GM19351 (cell line): ENCODE measurements around the gene HS3ST5.
A peak's percentile ranks its signal among the peaks of the same experiment; 100 is the strongest.
"Not testable (repeated sequence)": the region's sequence is repeated elsewhere in the genome, so short reads cannot be mapped to it uniquely, and the experiment has no call there.

Experiments
- ATAC-seq: cut with Tn5 transposase; IDR thresholded peaks from one replicate; pipeline ENCODE4 v1.9.1; 2021; ENCODE audit warnings: mild to moderate bottlenecking, moderate library complexity; ENCODE audit not compliant: unreplicated experiment

The HS3ST5 gene

DNA sequence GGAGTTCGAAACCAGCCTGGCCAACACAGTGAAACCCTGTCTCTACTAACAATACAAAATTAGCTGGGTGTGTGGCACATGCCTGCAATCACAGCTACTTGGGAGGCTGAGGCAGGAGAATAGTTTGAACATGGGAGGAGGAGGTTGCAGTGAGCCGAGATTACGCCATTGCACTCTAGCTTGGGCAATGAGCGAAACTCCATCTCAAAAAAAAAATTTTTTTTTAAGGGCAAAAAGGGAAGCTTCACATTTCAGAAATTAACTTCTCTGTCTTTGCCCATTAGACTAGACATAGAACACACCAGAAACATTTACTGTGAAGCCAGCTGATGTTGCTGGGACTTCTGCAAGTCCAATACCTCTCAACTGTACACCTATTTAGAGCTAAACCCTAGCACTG lies 281.1 kb downstream of the HS3ST5 start:
- ATAC-seq, result no peak

DNA sequence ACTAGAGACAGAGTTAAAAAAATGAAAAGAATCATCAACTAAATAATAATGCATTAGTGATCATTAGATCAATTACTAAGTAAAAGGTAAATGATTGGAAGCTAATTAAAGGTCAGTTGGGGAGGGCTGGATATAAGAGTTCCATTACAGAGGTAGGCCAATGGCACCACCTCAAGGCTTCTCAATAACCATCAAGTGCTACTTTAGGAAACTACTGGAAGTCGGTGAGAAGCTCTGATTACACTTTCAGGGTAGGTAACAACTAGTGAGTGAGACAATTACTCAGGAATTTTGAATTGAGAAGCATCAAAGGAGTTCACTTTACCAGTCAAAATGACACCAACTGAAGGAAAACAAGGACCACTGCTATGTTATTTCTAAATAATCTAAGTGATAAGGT lies 281.7 kb downstream of the HS3ST5 start:
- no peak for ATAC-seq

DNA sequence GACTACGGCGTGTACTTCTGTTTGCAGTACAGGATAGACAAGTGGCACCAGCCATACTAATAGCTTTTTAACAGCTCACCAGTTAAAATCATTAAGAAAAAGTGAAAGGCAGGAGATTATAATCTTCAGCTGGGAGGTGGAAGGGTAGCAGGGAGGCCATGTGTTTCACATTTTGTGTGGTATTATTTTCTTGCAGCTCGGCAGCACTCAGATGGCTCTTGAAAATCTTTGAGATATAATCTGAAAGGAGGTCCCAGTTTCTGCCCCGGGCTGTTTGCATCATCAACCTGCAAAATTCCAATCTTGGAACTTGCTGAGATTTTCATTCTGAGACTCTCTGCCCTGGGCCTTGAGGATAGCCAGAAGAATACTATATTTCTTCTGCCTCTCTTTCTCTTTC lies 284.4 kb downstream of the HS3ST5 start:
- no peak for ATAC-seq

DNA sequence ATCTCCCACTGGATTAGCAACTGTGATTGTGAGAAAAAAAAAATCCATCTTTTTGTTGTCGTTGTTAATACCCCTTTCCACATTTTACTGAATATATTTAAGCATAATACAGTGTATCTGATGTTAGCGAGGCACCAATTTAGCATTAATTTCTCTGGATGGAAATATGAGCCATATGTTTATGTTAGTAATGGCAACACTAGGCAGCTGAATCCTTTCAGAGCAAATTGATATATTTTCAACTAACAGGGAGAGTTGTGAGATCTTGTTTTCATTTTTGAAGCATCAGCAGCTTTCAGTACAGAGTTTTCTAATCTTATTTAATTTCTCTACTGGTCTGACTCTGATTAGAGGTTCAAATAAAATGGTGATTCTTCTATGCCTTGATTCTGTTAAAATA lies 287.1 kb downstream of the HS3ST5 start:
- no peak for ATAC-seq

DNA sequence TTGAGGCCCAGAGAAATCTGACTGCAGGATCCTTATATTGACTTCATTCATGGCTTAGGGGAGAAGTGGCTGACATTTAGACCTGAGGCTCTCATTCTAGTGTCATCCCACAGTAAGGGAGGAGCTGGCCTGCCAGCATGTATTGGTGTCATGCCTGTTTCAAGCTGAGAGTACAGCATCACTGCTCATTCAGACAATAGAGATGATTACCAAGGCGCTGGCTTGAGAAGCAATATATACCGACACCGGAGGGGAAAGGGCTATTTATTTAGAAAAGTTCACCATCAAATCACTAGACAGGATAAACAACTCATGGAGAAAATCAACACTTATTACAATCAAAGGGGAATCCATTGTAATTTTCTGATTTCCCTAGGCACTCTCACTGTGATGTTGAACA lies 287.5 kb downstream of the HS3ST5 start:
- ATAC-seq, result no peak

DNA sequence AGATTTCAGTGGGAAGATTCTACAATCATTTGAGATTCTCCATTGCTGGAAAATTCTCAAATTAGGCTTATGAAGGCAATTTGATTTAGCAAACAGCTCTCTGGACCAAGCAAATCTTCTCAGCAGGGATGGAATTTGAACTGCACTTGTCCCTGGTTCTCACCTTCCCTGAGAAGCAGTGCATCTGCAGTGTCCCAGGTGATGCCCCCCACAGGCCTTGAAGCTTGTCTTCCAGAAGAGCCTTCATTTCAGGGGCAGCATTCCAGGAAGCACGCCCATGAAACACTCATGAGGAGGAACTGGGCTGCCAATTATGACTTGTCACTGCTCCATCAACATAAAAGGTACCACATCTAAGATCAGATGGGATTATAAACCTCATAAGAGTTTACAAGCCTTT lies 289.0 kb downstream of the HS3ST5 start:
- no peak for ATAC-seq

DNA sequence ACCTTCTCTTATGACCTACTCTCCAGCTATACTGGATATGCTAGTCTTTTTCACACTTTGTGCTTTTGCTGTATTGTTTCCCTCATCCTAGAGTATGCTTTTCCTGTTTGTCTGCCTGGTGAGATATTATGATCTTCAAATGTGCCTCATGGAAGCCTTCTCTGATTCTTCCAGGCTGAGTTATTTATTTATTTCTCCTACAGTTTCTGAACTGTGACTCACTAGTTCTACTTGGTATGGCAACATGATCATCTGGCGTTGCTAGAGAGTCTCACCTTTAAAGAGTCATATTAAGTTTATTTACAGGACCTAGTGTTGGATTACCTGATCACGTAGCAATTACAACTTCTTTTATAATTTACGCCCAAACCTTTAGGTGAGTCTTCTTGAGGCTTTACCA lies 290.7 kb downstream of the HS3ST5 start:
- no peak for ATAC-seq

DNA sequence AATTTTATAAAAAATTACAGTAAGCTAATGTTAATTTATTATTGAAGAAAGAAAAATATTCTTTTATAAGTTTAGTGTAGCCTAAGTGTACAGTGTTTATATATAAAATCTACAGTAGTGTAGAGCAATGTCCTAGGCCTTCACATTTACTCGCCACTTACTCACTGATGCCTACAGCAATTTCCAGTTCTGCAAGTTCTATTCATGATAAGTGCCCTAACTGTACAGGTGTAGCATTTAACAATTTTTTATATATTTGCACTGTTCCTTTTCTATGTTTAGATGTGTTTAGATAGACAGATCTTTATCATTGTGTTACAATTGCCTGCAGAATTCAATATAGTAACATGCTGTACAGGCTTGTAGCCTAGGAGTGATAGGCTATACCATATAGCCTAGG lies 291.8 kb downstream of the HS3ST5 start:
- ATAC-seq, result no peak

DNA sequence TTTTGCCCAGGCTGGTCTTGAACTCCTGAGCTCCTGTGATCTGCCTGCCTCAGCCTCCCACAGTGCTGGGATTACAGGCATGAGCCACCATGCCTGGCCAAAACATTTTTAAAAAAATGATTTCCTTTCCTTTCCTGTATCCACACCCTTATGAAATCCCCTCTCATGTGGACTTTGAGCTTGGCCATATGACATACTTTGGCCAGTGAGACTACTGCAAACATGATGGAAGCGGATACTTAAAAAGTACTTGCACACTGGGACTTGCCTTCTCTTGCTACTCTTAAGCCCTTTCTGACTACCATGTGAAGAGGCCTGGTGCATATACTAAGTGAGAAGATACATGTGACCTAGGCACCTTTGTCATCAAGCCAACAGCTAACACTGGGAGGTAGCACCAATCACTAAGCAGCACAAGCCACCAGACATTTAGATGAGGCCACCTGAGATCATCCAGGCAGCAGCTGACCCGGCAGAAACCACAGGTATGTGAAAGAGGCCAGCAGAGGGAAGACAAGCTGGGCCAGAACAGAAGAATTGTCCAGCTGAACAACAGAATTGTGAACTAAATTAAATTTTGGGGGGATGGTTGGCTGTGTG lies 293.4 kb downstream of the HS3ST5 start:
- no peak for ATAC-seq

DNA sequence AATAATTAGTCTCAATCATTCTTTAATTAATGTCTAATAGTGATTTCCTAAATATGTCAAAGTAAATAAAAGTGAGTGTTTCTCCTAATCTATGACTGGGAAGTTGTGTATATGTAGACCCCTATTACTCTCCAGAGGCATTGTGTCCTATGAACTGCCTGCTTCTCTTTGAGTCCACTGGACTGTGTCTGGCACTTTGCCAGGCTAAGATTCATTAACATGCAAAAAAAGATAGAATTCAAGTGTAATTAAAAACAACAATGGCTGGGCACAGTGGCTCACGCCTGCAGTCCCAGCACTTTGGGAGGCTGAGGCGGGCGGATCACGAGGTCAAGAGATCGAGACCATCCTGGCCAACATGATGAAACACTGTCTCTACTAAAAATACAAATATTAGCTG lies 298.3 kb downstream of the HS3ST5 start:
- ATAC-seq, result not testable (repeated sequence)

DNA sequence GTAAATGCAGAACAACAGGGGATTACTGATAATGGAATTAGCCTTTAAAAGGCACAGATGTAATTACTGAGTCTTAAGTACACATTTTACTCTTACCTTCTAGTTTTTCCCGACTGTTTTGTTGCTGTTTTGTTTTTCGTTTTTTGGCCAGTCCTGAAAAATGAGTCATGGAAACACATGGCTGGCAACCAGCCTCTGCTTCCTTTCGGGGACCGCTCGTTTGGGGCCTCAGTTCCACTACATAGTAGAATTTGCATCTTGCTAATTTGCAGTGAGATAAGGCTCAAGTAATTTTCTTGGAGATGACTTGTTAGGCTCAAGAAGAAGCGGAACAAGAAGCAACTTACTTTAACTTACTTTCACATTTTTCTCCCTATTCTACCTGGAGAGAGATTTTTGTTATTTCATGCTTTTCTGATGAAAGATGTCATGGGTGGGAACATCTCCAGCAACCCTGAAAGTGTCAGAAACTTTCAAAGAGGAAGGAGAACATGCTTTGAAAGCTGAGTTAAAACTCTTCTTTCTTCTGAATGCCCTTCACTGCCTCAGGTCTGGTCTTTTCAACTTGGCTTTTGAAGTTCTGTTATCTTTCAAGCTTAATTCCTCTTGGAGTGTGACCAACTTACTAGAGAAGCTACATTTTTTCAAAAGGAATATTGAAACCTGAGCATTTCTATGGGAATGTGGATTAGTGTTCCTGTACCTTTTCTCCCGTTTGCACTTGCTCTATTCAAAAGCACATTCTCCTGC lies 300.4 kb downstream of the HS3ST5 start:
- peak; percentile 75 for ATAC-seq

DNA sequence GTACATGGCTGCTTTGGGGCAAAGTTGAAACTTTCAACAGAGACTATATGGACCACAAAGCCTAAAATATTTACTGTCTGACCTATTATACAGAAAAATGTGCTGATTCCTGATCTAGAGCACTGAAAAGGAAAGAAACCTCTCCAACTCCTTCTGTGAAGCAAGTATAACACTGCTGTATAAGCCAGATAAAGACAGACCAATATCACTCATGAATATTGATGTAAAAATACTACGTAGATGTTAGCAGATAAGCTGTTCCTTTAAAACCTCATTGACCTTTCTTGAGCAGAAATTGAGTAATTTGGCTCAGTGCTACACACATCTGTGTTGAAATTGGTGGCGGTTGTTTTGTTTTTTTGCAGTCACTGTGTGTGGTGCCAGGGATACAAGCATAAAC lies 302.0 kb downstream of the HS3ST5 start:
- no peak for ATAC-seq

DNA sequence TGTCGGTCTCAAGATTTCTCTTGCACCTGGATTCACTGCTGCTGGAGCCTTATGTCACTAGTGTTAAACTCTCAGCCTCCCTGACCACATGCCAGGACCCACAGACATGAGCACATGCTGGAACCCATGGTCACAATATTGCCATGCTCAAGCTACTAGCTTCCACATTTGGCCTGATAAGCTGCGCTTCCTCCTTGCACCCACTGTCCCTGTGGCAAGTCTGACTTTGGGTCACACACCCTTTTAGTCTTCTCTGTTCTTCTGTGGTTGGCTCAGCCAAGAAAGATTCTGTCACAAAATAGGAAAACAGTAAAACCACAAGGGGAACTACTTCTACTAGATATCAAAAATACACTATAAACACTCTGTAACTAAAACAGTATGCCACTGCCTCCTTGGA lies 303.0 kb downstream of the HS3ST5 start:
- ATAC-seq, result no peak

DNA sequence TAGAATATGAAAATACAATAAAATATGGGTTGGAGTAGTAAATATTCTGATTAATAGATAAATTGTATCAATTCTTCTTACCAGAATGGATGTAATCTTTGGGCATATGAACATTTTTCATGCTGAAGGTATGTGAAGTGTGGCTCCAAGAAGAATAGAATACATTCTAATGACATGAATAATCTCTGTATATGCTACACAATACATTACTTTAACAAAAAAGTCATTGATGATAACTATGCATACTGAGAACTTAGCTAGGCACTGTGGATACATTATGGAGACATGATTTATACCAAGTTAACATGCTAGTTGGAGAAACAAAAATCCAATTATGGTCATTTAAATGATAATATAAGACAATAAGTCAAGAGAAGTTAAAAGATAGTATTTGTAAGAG lies 309.2 kb downstream of the HS3ST5 start:
- ATAC-seq, result no peak

DNA sequence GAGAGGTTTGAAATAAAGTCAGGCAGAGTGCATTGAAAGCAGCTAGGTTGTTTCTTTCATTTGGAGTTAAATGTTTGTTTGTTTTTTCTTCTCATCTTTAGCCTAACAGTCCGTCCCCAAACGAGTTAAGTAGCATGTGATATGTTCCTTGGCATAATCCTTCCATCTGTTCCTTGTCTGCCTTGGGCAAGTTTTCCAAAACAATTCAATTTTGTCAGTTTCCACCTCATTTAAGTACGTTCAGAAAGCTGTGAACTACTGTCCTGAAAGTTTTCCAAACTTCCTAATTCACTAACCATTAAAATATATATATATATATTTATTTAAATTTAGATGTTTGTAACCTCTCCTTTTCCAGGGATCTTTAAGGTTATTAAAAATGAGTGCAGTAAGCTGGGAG lies 310.1 kb downstream of the HS3ST5 start:
- no peak for ATAC-seq

DNA sequence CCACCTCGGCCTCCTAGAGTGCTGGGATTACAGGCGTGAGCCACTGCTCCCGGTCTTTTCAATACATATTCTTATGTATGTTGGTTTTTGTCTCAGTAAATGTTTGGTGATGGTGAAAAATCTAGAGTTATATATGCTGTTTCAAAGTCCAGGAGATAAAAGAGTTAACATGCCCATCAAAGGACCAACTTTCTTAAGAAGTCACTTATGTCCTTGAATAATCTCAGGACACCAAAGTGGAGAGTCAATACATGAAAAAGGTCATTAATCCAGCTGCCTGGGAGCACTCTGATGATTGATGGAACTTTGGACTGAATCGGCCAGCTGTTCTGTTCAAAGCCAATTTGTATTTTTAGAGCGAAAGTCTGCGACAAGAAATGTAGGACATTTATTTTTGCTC lies 312.1 kb downstream of the HS3ST5 start:
- ATAC-seq, result no peak

DNA sequence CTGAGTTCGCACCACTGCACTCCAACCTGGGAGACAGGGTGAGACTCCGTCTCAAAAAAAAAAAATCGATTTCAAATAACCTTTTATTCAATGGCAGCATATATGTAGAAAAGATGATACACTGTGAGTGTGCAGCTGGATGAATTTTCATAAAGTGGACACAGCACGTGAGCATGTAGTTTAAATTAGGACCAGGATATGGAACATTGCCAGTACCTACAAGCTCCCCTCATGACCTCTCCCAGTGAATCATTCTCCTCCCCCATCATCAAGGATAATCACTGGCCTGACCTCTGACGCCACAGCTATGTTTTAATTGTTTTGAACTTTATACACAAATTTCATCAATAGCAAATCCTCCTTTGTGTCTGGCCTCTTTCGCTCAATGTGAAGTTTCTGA lies 318.1 kb downstream of the HS3ST5 start:
- no peak for ATAC-seq

DNA sequence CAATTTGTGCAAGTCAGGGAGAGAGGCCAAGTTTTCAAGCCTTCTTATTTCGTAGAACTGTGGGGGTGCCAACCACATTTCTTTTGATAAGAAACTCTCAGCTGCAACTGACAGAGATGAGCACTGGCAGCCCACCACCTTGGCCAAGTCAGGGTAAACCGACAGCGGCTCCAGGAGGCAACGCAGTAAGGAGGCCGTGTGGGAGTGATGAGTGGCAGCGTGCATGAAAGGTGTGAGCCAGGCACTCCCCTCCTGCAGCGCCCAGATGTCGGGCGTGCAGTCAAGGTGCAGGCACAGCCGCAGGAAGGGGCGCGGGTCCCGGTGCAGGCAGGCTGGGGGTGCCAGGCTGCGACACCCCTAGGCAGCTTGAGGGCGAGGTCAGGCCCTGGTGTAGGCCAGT lies 322.6 kb downstream of the HS3ST5 start:
- ATAC-seq, result no peak

DNA sequence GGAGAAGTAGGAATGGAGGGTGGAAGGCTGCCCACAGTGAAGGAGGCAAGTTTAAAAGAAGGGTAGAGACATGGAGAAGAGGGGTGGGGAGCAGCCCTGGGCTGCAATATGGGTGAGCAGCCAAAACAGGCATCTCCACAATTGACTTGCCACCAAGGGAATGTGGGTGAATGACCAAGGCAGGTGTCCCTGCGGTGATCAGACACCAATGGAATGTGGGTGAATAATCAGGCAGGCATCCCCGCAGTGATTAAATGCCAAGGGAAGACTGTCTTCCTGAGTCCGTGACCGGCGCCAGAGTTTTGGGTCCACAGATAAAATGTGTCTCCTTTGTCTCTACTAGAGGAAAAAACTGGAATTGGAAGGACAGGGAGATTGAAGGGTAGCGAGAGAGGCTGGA lies 325.7 kb downstream of the HS3ST5 start:
- ATAC-seq, result not testable (repeated sequence)

DNA sequence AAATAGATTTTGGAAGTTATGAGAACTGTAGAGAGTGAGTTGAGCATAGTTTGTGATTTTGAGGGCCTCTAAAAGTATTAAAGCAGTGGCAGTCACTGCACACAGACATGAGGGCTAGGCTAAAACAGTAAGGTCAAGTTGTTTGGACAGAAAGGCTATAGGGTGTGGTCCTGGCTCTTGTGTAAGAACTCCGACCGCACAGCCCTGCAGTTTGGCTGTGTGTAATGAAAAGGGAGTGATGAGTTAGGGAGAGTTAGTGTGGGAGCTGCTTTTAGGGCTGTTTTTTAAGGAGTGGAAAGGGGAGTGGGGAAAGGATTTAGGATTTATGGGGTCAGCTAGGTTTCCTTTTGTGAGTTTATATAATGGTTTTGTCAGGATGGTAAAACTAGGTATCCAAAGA lies 328.7 kb downstream of the HS3ST5 start:
- not testable (repeated sequence) for ATAC-seq

DNA sequence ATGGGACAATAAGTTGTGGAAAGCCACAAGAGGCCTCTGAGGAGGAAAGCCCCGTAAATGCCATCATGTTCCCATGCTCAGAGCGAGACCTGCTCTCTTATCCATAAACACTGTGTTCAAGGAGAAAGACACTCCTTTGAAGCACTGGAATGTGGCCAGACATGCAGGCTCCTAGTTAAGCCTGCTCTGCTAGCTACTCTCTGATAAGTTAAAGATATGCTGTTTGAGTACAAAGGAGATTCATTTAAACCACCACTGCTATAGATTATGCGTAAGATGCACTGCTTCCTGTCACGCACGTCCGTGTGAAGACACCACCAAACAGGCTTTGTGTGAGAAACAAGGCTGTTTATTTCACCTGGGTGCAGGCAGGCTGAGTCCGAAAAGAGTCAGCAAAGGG lies 331.3 kb downstream of the HS3ST5 start:
- ATAC-seq, result not testable (repeated sequence)

DNA sequence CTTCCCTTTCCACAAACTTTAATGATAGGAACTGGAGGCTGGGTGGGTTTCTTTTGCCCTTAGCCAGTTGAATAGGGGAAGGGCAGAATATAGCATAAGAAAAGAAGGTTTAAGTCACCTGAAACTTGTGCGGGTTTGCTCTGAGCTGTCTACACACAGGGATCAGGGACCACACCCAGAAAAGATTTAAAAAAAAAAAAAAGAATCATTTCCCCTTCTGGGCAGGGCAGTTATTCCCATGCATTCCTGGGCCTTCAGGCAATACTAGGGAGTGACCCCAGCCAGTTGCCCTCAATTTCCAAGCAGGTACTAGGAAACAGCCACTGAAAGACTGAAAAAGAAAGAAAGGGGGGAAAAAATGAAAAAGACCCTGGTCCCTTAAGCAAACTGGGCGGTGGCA lies 332.3 kb downstream of the HS3ST5 start:
- no peak for ATAC-seq

DNA sequence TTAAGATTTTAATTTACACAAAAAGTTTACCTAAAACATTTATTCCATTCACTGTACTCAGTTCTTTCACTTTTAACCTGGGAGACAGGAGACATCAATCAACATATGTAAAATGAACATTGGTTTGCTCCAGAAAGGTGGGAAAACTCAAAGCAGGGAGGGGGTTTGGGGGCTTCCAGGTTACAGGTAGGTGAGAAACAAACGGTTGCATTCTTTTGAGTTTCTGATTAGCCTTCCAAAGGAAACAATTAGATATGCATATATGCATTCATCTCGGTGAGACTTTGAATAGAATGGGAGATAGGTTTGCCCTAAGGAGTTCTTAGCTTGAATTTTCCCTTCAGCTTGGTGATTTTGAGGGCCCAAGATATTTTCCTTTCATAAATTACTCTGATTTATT lies 333.6 kb downstream of the HS3ST5 start:
- no peak for ATAC-seq
